Left cardiac atrium (tissue), 4 donors: ENCODE measurements around the gene COL6A3. TPM values are rescaled to one million over a fixed set of nuclear protein-coding genes. Genes with fewer than 3 reads are reported as not detected.

Experiments
- ATAC-seq, 2 donors: fragments of 200-7000 bp; cut with Tn5 transposase; one replicate each; pipeline ENCODE4 v1.9.1; 2020; ENCODE audit warnings: mild to moderate bottlenecking in 2 of 2, moderate library complexity in 2 of 2
- DNase-seq: peaks from one replicate; pipeline ENCODE4 v3.0.0-alpha.2; 2020
- intact Hi-C, 2 donors: fragments of 100-400 bp; cut with DNase I; formaldehyde crosslinking; loops; one replicate each; pipeline versions ENCODE4 v1.14.1 to v1.15.1; 2022 to 2023
- total RNA-seq, 2 donors: library from RNA; stranded (reverse); fragmentation: NEBNext Ultra II Directional; extraction: Animal tissue kit (Norgen Biotek cat#: 25700); gene quantifications; one replicate each; pipeline ENCODE4 v1.2.1, GENCODE V29; 2021
- donor health status: DM: no; HTN: yes; CAD: no.
- donor health status: DM: no; HTN: yes; CAD: no; lungs with severe emphysema.
- donor health status: DM: yes; HTN: yes; CAD: no.
- donor health status: Dilated cardiomyopathy.

The COL6A3 gene
- total RNA-seq, 2 donors from 2014 or later, result 145 to 186 TPM

DNA sequence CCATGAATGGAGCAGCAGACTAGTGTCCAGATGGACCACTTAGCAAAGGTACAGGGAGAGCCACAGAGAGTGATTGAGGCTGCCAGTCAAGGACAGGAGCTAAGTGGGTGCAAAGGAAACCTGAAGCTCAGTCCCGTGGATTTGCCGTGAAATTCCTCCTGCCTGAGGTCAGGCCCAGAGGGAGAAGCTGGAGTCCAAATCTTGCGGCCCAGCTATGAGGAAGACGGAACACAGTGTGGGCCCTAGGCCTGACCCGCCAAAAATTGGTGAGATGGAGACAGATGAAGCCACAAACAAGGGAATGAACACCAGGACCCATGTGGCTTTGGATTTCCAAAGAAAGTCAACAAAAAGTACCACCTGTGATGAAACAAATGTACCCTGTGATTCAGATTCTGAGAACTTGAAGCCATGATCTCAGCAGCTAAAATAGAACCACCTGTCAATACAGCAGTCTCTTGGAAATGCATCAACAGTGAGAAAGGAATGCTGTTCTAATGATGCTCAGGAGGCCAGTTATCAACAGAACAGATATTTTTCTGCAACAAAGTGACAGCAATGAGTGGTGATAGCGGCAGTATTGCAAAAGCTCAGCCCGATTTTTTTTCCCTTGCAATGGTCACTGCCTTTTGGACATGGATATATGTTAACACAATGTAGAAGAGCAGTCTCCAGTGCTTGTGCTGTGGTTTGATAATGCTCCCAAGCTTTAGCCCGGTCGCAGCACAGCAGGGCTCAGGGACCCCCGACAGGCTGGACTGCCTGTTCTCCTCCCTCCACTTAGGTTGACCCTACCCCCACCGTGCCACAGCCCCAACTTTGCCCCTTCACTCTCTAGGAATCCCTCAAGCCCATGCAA lies 10.7 kb downstream of the COL6A3 start:
- intact Hi-C loops, result no loop called here
- ATAC-seq (peak; percentile 49 to 65), DNase-seq (no peak)

DNA sequence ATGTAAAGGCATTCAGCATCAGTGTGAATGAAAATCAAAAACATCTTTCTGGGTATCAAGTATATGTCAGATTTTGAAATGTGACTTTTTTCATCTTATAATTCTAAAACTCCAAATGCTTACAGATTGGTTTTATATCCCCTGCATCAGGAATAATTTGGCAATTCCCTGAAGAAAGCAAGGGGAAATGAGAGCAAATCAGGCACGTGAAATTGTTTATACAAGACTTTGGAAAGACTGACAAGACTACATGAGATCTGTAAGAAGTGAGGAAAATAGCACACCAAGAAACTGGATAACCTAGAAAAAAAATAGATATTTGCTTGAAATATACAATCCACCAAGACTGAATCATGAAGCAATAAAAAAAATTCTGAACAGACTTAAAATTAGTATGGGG lies 13.8 kb downstream of the COL6A3 start:
- no peak for ATAC-seq
- intact Hi-C loops, result no loop called here

DNA sequence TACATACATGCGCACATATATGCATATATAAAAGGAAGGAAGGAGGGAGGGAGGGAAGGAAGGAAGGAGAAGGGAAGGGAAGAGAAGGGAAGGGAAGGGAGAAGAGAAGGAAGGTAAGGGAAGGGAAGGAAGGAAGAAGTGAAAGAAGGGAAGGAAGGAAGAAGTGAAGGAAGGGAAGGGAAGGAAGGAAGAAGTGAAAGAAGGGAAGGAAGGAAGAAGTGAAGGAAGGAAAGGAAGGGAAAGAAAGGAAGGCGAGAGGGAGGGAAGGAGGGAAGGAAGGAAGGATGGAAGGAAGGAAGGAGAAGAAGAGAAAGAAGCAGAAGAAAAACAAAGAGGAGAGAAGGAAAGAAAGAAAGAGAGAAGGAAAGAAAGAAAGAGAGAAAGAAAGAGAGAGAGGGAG lies 16.9 kb downstream of the COL6A3 start:
- ATAC-seq (no peak), DNase-seq (no peak)
- intact Hi-C loops, result no loop called here

More for the DNA sequence above, 13.8 kb downstream of the COL6A3 start:
- no peak for DNase-seq

- DNase-seq, result no peak
- intact Hi-C loops, result no loop called here
- no peak for ATAC-seq
Observed at GRCh38 chr2:237393523-237393922, 20.4 kb downstream of the COL6A3 start.

DNA sequence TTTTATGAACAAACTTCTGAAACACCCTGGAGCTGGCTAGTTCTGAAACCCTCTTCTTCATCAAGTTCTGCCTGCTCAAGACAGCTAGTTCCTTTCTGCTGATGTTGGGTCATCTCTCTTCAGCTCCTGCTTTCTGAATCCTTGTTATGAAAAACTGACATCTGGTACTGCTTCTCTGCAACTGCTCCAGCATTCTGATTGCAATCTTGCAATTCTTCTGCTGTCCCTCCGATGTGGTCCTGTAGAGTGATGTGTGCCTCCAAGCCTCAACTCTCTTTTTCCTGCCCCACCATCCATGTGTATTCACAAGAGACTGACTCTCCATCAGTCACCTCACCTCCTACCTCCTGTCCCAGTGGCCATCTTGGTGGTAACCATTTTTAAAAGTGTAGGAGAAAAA lies 21.8 kb downstream of the COL6A3 start:
- intact Hi-C loops, result no loop called here
- ATAC-seq, result no peak
- no peak for DNase-seq

DNA sequence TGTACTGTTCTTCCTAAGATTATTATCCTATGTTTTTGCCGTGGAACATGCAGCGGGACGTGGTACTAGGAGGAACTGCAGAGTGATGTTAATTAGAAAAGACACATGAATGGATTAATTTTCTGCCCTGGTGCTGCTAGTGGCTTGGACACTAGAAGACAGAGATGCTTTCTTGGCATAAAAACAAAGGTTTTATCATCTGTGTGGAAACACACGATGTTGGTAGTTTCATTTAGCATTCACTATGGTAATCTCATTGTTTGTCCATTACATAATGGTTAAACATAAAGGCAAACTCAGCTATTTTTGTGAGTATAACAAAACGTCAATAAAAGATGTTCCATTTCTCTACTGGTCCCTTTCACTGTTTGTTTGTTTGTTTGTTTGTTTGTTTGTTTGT lies 22.8 kb downstream of the COL6A3 start:
- intact Hi-C loops, result no loop called here
- ATAC-seq, result no peak

DNA sequence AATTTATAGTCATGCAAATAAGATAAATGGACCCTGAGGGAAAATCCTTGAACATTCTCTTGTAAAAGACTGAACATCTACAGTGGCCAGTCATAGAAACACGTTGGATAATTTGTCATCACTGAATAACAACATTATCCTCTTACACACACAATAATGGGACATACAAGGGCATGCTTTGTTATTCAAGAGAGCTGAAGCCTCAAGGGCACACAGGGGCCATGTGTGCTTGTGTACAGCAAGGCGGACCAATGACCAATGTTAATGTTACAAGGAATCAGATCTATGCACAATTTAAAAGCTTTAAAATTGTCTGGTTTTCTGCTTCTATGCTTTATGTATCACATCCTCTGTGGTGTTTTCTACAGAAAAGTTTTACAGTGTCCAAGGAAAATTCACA lies 23.7 kb downstream of the COL6A3 start:
- no peak for DNase-seq
- no peak for ATAC-seq
- intact Hi-C loops, result no loop called here

More for the DNA sequence above, 22.8 kb downstream of the COL6A3 start:
- no peak for DNase-seq

GRCh38 chr2:237389831-237390230 lies 24.1 kb downstream of the COL6A3 start:
- no peak for DNase-seq
- ATAC-seq, result no peak
- intact Hi-C loops, result no loop called here

- DNase-seq (no peak), ATAC-seq (no peak)
- intact Hi-C loops, result no loop called here
Observed at GRCh38 chr2:237388036-237388435, 25.9 kb downstream of the COL6A3 start.

DNA sequence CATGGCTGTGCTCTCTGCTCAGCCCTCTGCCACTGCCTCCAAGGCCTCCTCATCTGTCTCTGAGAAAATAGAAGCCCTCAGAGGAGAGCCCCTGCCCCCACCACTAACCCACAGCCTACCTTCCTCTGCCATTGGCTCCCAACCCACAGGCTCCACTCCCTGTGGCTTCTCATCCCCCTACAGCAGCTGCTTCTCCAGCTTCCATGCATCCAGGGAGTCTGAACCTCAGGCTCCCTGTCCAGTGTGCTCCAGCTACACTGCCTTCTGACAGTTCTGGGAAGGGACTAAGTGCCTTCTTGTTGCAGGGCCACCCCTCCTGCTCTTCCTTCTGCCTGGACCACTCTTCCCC lies 29.3 kb downstream of the COL6A3 start:
- no peak for ATAC-seq
- intact Hi-C loops, result no loop called here
- no peak for DNase-seq

GRCh38 chr2:237383991-237384671 lies 29.8 kb downstream of the COL6A3 start:
- DNase-seq (no peak), ATAC-seq (peak in 1 of 2 donors; percentile 34)
- intact Hi-C loops, result no loop called here

DNA sequence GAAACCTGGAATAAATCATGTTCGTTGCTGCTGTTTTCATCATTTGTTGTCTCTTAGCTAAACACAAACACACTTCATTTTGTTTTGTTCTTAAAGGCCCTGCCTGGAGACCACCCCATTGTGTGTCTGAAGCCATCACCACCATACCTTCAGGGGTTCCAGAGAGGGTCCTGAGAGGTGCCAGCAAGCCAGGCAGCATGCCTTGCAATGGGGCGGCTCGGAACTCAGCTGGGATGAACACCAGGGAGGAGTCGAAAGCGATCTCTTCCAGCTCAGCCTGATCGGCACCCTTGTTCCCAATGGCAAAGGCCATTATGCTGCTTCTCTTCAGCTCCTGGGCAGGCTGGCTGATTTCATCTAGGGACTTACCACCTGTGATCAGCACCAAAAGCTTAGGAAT lies 33.2 kb downstream of the COL6A3 start:
- intact Hi-C loops, result no loop called here
- DNase-seq (no peak), ATAC-seq (no peak)

GRCh38 chr2:237379636-237380035 lies 34.3 kb downstream of the COL6A3 start:
- DNase-seq (no peak), ATAC-seq (no peak)
- intact Hi-C loops, result no loop called here

- intact Hi-C loops, result no loop called here
- ATAC-seq (no peak), DNase-seq (no peak)
Observed at GRCh38 chr2:237378650-237379049, 35.3 kb downstream of the COL6A3 start.

DNA sequence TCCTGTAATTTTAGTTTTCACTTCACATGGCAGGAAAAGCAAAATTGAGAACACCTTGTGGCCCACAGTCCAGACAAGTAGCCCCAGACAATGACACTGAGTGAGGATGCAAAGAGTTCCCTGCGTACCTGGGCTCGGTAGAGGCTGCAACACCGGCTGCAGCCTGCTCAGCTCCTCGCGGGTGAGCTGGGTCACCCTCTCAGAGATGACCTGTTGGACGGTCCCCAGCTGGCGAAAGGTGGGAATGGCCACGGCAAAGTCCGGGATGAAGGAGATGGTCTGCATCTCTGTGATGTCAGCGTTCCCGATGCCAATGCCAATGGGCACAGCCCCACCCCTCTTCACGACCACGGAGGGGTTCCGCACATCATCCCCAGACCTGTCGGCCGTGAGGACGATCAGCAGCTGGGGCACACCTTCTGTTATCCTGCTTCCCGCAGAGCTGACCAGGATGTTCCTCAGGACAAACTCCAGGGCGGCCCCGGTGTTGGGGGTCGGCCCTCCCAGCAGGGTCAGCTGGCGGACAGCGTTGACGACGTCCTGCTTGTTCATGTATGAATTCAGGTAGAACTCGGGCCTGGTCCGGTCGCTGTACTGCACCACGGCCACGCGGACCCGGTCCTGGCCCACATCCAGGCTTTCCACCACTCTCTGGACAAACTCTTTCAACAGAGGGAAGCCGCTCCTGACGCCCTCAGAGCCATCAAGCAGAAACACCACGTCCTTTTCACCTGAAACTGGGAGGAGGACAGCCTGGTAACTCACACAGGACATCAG lies 39.5 kb downstream of the COL6A3 start:
- intact Hi-C loops, result no loop called here
- DNase-seq (no peak), ATAC-seq (no peak)

GRCh38 chr2:237371856-237372255 lies 42.1 kb downstream of the COL6A3 start:
- ATAC-seq, result no peak
- DNase-seq, result no peak
- intact Hi-C loops, result no loop called here

- intact Hi-C loops, result no loop called here
- no peak for ATAC-seq
Observed at GRCh38 chr2:237365671-237366070, 48.3 kb downstream of the COL6A3 start.

DNA sequence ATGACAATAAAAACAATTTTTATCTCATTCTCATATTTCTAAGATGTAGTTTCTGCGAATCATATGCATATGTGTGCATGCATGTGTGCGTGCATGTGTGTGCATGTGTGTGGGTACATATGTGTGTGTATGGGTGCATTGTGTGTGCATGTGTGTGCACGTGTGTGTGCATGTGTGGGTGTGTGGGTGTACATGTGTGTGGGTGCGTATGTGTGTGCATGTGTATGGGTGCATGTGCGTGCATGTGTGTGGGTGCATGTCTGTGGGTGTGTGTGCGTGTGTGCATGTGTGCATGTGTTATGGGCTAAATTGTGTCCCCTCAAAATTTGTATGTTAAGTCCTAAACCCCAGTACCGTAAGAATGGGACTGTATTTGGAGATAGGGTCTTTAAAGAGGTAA lies 49.3 kb downstream of the COL6A3 start:
- intact Hi-C loops, result no loop called here
- DNase-seq (no peak), ATAC-seq (no peak)

More at GRCh38 chr2:237365671-237366070, 48.3 kb downstream of the COL6A3 start:
- no peak for DNase-seq

- peak; percentile 73 to 81 for ATAC-seq
- no peak for DNase-seq
- intact Hi-C loops, result no loop called here
Observed at GRCh38 chr2:237361194-237362004, 52.6 kb downstream of the COL6A3 start.
